Left ventricle myocardium inferior (tissue), 1 donor: ENCODE measurements around the gene ADAMTS9. TPM values are rescaled to one million over a fixed set of nuclear protein-coding genes. Genes with fewer than 3 reads are reported as not detected.

Experiments
- DNase-seq: peaks from one replicate; pipeline ENCODE4 v3.0.0-alpha.2; 2020
- H3K27ac ChIP-seq: fragments of 200-600 bp; replicated peaks from 2 replicates; pipeline ENCODE4 v1.8.0; 2021
- H3K27me3 ChIP-seq: fragments of 200-600 bp; 2 replicates; pipeline ENCODE4 v1.8.0; 2021; ENCODE audit warnings: low read depth
- H3K36me3 ChIP-seq: fragments of 200-600 bp; 2 replicates; pipeline ENCODE4 v1.8.0; 2021
- H3K4me1 ChIP-seq: fragments of 200-600 bp; 2 replicates; pipeline ENCODE4 v1.8.0; 2021
- H3K4me3 ChIP-seq: fragments of 200-600 bp; 2 replicates; pipeline ENCODE4 v1.8.0; 2021; ENCODE audit warnings: mild to moderate bottlenecking, moderate library complexity
- H3K9me3 ChIP-seq: fragments of 200-600 bp; replicated peaks from 2 replicates; pipeline ENCODE4 v1.8.0; 2021
- CTCF ChIP-seq: fragments of 200-600 bp; IDR thresholded peaks from 2 replicates; pipeline ENCODE4 v1.8.0; 2021; ENCODE audit warnings: antibody characterized with exemption, mild to moderate bottlenecking, borderline replicate concordance
- intact Hi-C: fragments of 100-400 bp; cut with micrococcal nuclease; formaldehyde crosslinking; loops from one replicate; pipeline ENCODE4 v1.11.0; 2022
- total RNA-seq: library from RNA; stranded (reverse); fragmentation: NEBNext Ultra II Directional; extraction: Animal tissue kit (Norgen Biotek cat#: 25700); gene quantifications from one replicate; pipeline ENCODE4 v1.2.1, GENCODE V29; 2021
- donor health status: DM: no; HTN: yes; CAD: no; lungs with severe emphysema.

The ADAMTS9 gene
- total RNA-seq, 1 donor from 2014 or later = 14.7 TPM

GRCh38 chr3:64685800-64686445, 1.9 kb downstream of the ADAMTS9 start:
- DNase-seq = peak; percentile 93
- H3K9me3 ChIP-seq = no peaks in the 10 kb centered on the region
- peak; percentile 68 for TF ChIP-seq CTCF
- H3K27ac ChIP-seq = peak overlapping the region; percentile 97
- intact Hi-C loops = loop anchor here (5.0 kb wide), 1 partner anchor 561 kb away; no protein-coding TSS in a partner anchor
- peaks cover 77% of the 10 kb centered on the region for H3K4me1 ChIP-seq
- H3K27me3 ChIP-seq = no peaks in the 10 kb centered on the region
- H3K4me3 ChIP-seq = peak overlapping the region; percentile 78
- peaks cover 10% of the 10 kb centered on the region for H3K36me3 ChIP-seq

DNA sequence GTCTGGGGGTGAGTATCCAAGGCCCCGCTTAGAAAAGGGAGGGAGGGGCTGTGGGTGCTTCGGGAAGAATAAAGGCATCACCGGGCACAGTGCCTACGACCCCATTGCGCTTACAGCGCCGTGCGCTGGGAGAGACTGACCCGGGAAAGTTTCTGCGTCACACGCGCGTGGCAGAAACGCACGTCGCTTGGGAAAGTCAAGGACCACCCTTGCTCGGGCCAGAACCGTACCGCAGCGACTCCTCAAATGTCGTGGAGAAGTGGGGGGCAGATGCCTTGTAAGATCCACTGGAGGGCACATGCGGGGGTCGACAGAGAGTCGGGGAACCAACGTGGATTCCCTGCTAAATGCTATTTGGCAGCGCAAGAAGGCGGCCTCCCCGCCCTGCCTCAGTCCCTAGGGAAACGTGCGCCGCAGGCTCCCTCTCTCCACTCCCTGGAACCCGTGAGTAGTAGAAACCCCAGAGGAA, 2.4 kb downstream of the ADAMTS9 start:
- no peaks in the 10 kb centered on the region for H3K27me3 ChIP-seq
- DNase-seq = peak; percentile 52
- H3K4me3 ChIP-seq = peak overlapping the region; percentile 78
- no peak for TF ChIP-seq CTCF
- peaks cover 76% of the 10 kb centered on the region for H3K4me1 ChIP-seq
- no peaks in the 10 kb centered on the region for H3K9me3 ChIP-seq
- H3K36me3 ChIP-seq = peaks cover 16% of the 10 kb centered on the region
- peak overlapping the region; percentile 97 for H3K27ac ChIP-seq
- intact Hi-C loops = loop anchor here (5.0 kb wide), 1 partner anchor 562 kb away; no protein-coding TSS in a partner anchor

GRCh38 chr3:64684715-64685261, 3.0 kb downstream of the ADAMTS9 start:
- DNase-seq = peak; percentile 26
- peaks cover 22% of the 10 kb centered on the region for H3K36me3 ChIP-seq
- intact Hi-C loops = loop anchor here (5.0 kb wide), 1 partner anchor 563 kb away; no protein-coding TSS in a partner anchor

DNA sequence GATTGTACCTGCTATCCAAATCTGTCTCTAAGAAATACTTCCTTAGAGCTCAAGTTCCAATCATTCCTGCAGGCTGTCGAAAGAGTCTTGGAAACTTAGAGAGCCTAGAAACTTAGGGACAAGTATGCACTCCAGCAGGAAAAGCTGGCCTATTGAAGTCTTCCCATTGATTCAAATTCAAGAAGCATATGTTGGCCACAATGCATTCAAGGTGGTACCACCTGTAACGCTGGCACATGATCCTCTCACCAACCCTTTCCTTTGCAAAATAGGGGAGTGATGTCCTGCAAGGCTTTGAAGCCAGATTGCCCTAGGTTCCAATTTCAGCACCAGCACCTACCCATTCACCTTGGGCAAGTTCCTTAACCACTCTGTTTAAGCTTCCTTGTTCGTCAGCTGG, 6.0 kb downstream of the ADAMTS9 start:
- H3K27me3 ChIP-seq = no peaks in the 10 kb centered on the region
- H3K27ac ChIP-seq = no peak overlapping the region
- peaks cover 77% of the 10 kb centered on the region for H3K4me1 ChIP-seq
- H3K9me3 ChIP-seq = no peaks in the 10 kb centered on the region
- no peak for DNase-seq
- H3K36me3 ChIP-seq = peaks cover 50% of the 10 kb centered on the region
- H3K4me3 ChIP-seq = no peak overlapping the region
- intact Hi-C loops = no loop called here
- TF ChIP-seq CTCF = no peak

More at GRCh38 chr3:64684715-64685261, 3.0 kb downstream of the ADAMTS9 start:
- TF ChIP-seq CTCF = no peak
- H3K27me3 ChIP-seq = no peaks in the 10 kb centered on the region
- peaks cover 76% of the 10 kb centered on the region for H3K4me1 ChIP-seq
- no peaks in the 10 kb centered on the region for H3K9me3 ChIP-seq
- peak overlapping the region; percentile 78 for H3K4me3 ChIP-seq
- peak overlapping the region; percentile 97 for H3K27ac ChIP-seq

DNA sequence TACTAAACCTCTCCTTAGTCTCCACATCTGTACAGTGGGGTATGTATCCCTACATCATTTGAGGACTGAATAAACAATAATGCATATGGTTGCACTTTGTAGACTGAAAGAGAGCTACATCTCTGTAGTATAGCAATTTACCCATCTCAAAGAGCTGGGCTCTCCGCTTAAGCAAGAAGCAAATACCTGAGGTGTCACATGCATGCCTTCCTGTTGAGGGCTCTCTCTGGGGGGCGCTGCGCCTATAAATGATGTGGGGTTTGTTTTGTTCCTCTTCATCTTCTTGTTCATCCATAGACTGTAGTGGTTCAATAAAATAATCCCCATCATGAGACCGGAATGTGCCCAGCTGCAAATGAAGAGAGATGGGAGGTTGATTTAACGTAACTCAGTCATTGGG, 6.8 kb downstream of the ADAMTS9 start:
- no peak for TF ChIP-seq CTCF
- Histone ChIP-seq H3K9me3 (no peaks in the 10 kb centered on the region), H3K4me3 (no peak overlapping the region), H3K27ac (no peak overlapping the region), H3K36me3 (peaks cover 52% of the 10 kb centered on the region), H3K4me1 (peaks cover 75% of the 10 kb centered on the region), H3K27me3 (no peaks in the 10 kb centered on the region)
- intact Hi-C loops = no loop called here
- DNase-seq = no peak
